GM19025 (cell line): ENCODE data around the gene ZGRF1.
A peak's percentile ranks its signal among the peaks of the same experiment; 100 is the strongest.
"Not testable (repeated sequence)": the region's sequence is repeated elsewhere in the genome, so short reads cannot be mapped to it uniquely, and the experiment has no call there.

ENCODE experiments used
- ATAC-seq: cut with Tn5 transposase; IDR thresholded peaks from one replicate; pipeline ENCODE4 v1.9.1; 2021; ENCODE audit warnings: mild to moderate bottlenecking, low read depth, moderate library complexity; ENCODE audit not compliant: unreplicated experiment

The ZGRF1 gene

DNA sequence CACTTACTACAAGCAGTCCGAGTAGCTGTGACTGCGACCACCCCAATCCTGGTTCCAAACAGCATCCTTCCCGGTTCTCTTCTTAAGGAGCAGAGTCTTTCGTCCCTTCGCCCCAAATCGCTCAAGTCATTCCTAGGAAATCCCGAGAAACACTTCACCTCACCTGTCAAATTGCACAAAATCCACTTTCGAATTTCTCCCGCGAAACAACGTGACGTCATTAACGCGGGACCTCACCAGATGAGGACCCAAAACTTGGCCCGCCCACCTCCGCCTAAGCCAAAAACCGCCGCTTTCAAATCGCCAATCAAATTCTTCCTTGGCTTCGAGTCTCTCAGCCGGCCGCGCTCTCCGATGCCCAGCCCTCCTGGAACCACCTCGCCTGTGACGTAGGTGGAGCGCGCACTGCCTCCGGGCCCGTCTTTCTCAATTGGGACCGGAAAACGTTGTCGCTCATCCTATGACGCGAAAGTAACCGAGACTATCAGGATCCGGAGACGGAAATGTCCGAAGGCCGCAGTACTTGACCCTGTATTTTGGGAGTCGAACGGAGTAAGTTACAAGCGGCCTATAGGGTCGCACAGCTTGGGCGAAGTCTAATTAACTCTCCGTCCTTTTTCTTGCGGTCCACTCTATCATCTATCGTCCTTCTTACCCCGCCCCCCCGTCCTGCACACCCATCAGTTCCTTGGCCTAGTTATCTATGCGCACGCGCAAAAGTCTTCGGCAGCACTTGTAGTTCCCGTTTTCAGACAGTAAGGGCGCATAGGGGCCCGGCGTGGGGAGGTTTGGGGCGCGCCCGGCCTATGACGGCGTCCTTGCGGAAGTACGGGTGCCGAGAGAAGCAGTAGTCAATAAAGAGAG is at the start of gene ZGRF1, which contains the start of gene LARP7:
ZGRF1 (minus strand) TSS at position 222 of the 864 bp plus-strand sequence. CDS start 3,733 bp downstream, outside the sequence.
LARP7 (plus strand) TSS at position 456 of the 864 bp plus-strand sequence. CDS start 7,527 bp downstream, outside the sequence.
- ATAC-seq: peak; percentile 87

GRCh38 chr4:112680996-112681395 is 44.3 kb upstream of the ZGRF1 start:
- ATAC-seq: no peak

DNA sequence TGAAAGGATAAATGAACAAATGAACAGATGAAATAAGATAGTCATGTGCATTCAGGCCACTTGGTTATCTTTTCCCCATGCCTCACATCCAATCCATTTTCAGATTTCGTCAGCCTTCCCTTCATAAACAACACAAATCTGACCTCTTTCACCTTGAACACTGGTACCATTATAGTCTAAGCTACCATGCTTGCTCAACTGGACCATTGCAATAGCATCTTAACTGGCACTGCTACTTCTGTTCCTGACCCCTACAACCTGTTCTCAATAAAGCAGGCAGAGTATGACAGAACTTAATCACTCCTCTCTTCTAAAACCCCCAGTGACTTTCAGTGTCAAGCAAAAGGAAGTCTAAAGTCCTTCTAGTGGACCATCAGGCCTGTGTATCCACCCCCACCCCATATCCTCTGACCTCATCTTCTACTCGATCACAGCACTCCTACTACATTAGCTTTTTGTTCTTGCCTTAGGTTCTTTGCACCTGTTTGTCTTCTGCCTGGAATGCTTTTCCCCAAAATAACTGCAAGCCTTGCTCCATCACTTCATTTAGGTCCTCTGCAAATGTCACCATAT is 40.9 kb upstream of the ZGRF1 start:
- no peak for ATAC-seq

GRCh38 chr4:112674376-112674775 is 37.7 kb upstream of the ZGRF1 start:
- no peak for ATAC-seq

- no peak for ATAC-seq
These were observed 37.0 kb upstream of the ZGRF1 start for GRCh38 chr4:112673686-112674085.

GRCh38 chr4:112673076-112673475 is 36.4 kb upstream of the ZGRF1 start:
- ATAC-seq: no peak

DNA sequence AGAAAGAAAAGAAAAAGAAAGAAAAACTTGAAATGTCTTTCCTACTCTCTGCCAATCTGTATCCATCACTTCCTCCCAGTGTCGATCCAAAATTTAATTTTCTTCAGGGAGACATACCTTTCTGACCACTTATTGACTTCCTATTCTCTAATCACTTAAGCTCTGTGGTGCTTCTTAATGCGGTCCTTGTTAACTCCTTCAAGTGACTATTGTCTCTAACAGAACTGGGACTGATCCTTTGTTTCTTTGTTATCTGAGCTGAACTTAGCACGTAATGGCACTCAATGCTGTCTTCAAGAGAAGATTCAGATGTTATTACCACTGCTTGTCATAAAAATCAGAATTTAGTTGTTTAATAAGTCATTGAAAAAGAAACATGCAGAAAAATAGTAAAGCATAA is 31.4 kb upstream of the ZGRF1 start:
- ATAC-seq: no peak

GRCh38 chr4:112664611-112665010 is 27.9 kb upstream of the ZGRF1 start:
- ATAC-seq: no peak

GRCh38 chr4:112656115-112656514 is 19.4 kb upstream of the ZGRF1 start:
- ATAC-seq: not testable (repeated sequence)

DNA sequence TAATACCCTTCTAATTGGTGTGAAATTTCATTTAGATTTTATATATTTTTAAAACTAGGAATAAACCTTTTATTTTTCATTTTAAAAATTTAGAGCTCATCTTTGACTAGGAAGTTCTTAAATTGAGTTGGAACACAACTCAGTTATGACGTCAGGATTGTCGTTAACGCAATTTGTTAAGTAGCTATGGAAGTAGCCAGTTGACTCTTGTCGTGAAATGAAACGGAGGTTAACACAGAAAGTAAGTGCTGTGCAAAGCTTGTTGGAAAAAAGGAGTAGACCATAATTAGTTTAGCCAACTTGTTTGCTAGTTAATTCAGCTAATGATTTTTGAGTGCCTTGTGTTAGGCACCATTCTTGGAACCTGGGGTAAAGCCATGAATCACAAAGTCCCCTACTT is 18.6 kb upstream of the ZGRF1 start:
- ATAC-seq: no peak

DNA sequence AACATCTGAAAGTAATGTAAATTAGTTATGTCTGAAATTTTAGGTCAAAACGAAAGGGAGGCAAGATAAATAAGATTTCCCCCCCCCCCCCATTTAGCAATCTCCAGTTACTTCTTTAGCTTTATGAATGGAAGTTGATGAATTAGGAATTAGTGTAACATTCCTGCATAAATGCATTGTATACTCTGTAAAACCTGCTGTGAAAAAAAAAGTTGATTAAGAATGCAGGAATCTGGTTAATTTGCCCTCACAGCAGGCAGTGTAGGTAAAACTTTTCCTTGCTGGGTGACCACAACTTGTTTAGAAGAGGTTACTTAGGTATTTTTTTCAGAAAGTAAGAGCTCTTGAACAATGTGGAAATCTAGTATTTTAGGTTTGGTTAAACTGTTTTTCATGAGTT is 15.5 kb upstream of the ZGRF1 start:
- ATAC-seq: no peak

DNA sequence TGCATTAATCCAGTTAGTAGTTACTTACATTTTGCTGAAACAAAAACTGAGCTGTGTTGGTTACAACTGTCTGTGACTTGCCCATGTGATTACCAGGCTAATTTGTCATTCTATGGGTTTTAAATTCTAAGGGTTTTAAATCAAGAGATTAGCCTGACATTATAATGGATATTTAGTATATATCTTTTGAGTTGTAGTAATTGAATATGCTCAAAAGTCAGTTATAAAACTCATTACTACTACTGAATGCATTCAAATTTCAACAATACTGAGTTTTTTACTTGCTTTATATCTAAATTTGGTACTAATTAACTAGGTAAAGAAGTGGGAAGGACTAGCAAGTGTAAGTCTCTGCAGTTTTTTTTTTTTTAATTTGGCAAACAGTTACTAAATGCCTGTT is 14.9 kb upstream of the ZGRF1 start:
- ATAC-seq: no peak

GRCh38 chr4:112650332-112650731 is 13.6 kb upstream of the ZGRF1 start:
- ATAC-seq: no peak

GRCh38 chr4:112649055-112649408 is 12.3 kb upstream of the ZGRF1 start:
- no peak for ATAC-seq

GRCh38 chr4:112648263-112649054 is 11.8 kb upstream of the ZGRF1 start:
- ATAC-seq: no peak

DNA sequence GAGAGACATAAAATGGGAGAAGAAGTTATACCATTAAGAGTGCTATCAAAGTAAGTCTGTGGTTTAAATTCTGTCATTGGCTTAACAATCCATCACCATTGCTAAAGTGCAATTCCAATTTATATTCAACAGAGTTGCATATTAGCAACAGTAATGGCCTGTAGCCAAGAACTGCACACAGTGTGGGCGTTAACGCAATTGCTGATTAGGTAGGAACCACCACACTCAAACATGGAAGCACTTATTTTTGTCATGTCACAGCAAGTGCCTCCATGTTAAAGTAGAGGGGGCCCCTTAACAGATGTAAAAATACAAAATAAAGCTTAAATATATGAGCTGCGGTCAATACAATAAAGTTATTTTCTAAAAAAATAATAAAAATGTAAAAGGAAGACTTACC is 11.1 kb upstream of the ZGRF1 start:
- no peak for ATAC-seq

- ATAC-seq: no peak
These were observed 10.2 kb upstream of the ZGRF1 start for GRCh38 chr4:112646632-112647537.

DNA sequence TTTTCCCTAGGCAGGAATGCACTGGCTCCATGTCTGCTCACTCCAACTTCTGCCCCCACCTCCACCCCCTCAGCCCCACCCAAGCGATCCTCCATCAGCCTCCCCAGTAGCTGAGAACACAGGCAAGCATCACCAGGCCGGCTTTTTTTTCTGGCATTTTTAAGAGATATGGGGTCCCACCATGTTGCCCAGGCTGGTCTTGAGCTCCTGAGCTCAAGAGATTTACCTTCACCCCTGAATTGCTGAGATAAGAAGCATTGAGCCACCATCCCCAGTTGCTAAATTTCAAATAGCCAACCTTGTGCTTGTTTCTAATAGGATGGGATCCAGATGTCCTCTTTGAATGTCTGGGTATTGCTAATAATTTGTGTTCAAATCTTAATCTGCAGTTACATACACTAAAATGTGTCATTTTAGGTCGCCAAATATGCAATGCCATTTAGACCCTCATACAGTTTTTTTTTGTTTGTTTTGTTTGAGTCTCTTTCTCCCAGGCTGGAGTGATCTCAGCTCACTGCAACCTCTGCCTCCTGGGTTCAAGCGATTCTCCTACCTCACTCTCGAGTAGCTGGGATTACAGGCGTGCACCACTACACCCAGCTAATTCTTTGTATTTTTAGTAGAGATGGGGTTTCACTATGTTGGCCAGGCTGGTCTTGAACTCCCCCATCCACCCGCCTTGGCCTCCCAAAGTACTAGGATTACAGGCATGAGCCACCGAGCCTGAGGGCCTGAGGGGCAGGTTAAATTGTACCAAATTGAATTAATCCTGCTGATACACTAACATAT is 9.0 kb upstream of the ZGRF1 start:
- no peak for ATAC-seq
